ENCODE results near the gene EXD3.

Gene EXD3

DNA sequence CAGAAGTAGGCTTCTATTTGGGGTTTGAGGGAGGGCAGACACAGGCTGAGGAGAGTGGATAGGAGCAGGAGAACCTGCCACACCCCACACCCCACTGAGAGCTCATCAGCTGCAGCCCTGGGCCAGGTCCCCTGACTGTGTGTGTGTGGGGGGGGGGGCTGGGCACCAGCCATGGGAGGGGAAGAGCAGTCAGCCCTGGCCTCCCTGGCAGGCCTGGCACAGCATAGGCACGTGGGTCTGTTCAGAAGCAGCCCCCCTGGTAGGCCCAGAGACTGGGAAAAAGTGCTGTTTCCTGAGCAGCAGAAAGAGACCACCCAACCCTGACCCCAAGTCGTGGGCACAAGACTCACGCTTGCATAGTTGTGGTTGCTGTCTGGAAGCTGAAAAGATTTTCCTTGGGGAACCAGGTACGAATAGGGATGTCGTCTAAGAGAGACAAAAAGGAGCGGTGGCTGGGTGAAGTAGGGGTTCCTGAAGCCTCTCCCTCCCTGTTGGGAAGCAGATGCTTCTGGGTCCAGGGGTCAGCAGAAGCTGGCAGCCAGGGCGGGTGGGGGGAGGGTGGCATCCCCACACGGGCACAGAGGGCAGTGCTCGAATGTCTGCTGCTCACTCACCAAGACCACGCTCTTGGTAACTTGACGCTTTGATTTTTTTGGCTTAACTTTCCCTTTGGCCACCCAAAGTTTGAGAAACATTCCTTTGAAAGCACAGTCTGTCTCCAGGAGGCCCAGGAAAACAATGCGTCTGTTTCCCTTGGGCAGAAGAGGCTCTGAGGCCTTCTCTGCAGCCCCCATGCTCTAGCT lies 33.3 kb upstream of the EXD3 start:
- Histone ChIP-seq H3K27me3 (replicated peaks; ENCODE audit: insufficient read depth, low read length) (no peaks in the 10 kb centered on the region), H4K20me1 (ENCODE audit: insufficient read depth, low read length) (no peaks in the 10 kb centered on the region), H3F3A (ENCODE audit: insufficient read depth, low read length) (no peaks in the 10 kb centered on the region), H3K4me3 (ENCODE audit: low read length) (no peak overlapping the region), H3K9me2 (replicated peaks; ENCODE audit: insufficient read depth, low read length) (no peaks in the 10 kb centered on the region), H3K4me2 (ENCODE audit: low read depth, low read length) (no peak overlapping the region), H3K79me2 (ENCODE audit: low read length) (peaks cover 5% of the 10 kb centered on the region; the same call in 1 of the 2 replicates), H3K36me3 (replicated peaks; ENCODE audit: insufficient read depth, low read length) (no peaks in the 10 kb centered on the region; the same call in 1 of the 2 replicates), H3K9me3 (replicated peaks; ENCODE audit: insufficient read depth, low read length) (no peaks in the 10 kb centered on the region), H2AFZ (ENCODE audit: low read length) (no peak overlapping the region), H3K9ac (ENCODE audit: low read length) (no peak overlapping the region), H3K4me1 (ENCODE audit: low read length) (peaks cover 12% of the 10 kb centered on the region; the same call in 1 of the 2 replicates), H3K27ac (ENCODE audit: low read length) (no peak overlapping the region)
- DNase-seq, result no peak
- TF ChIP-seq EZH2phosphoT487 (IDR thresholded peaks at IDR 0.05; ENCODE audit: low read length) (no peak), EZH2 (optimal IDR thresholded peaks at IDR 0.05; ENCODE audit: low read depth, low read length) (no peak)
- TF ChIP-seq, protein P1, sequence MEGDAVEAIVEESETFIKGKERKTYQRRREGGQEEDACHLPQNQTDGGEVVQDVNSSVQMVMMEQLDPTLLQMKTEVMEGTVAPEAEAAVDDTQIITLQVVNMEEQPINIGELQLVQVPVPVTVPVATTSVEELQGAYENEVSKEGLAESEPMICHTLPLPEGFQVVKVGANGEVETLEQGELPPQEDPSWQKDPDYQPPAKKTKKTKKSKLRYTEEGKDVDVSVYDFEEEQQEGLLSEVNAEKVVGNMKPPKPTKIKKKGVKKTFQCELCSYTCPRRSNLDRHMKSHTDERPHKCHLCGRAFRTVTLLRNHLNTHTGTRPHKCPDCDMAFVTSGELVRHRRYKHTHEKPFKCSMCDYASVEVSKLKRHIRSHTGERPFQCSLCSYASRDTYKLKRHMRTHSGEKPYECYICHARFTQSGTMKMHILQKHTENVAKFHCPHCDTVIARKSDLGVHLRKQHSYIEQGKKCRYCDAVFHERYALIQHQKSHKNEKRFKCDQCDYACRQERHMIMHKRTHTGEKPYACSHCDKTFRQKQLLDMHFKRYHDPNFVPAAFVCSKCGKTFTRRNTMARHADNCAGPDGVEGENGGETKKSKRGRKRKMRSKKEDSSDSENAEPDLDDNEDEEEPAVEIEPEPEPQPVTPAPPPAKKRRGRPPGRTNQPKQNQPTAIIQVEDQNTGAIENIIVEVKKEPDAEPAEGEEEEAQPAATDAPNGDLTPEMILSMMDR (IDR thresholded peaks at IDR 0.05; ENCODE audit: low read length), result no peak

DNA sequence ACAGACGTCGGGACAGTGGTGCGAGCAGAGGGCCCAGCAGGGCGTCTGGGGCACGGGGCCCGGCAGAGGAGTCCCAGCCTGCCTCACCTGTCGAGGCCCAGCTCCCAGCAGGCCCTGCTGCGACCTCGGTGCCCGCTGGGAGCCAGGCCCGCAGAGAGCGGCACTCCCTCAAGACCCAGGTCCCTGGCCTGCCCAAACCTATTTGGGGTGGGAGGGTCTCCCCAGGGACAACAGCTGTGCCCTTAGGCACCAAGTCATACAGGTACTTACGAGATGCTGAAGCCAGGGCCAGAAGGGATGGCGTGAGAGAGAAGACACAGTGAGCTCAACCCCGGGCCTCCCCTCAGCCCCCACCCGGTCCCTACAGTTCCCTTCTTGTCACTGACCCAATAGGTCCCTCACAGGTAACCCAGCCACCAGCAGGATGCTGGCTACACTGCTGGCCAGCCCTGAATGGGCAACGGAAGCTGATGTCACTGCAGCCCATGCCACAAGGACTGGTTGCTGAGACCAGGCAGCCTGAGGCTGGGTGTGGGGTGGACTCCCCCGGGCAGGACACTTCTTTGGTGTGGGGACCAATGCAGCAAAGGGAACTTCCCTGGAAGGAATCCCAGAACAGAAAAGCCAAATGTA lies 32.5 kb upstream of the EXD3 start:
- no peaks in the 10 kb centered on the region for H3K9me3 ChIP-seq (replicated peaks; ENCODE audit: insufficient read depth, low read length)
- peaks cover 5% of the 10 kb centered on the region; the same call in 1 of the 2 replicates for H3K79me2 ChIP-seq (ENCODE audit: low read length)
- no peaks in the 10 kb centered on the region; the same call in 1 of the 2 replicates for H3K36me3 ChIP-seq (replicated peaks; ENCODE audit: insufficient read depth, low read length)
- H3K27ac ChIP-seq (ENCODE audit: low read length), result no peak overlapping the region
- H3F3A ChIP-seq (ENCODE audit: insufficient read depth, low read length), result no peaks in the 10 kb centered on the region
- H3K27me3 ChIP-seq (replicated peaks; ENCODE audit: insufficient read depth, low read length), result no peaks in the 10 kb centered on the region
- no peak overlapping the region for H3K4me3 ChIP-seq (ENCODE audit: low read length)
- H3K4me1 ChIP-seq (ENCODE audit: low read length), result peaks cover 12% of the 10 kb centered on the region; the same call in 1 of the 2 replicates
- no peak for DNase-seq
- H3K4me2 ChIP-seq (ENCODE audit: low read depth, low read length), result no peak overlapping the region
- no peak overlapping the region for H3K9ac ChIP-seq (ENCODE audit: low read length)
- H4K20me1 ChIP-seq (ENCODE audit: insufficient read depth, low read length), result no peaks in the 10 kb centered on the region
- no peak overlapping the region for H2AFZ ChIP-seq (ENCODE audit: low read length)
- TF ChIP-seq EZH2 (optimal IDR thresholded peaks at IDR 0.05; ENCODE audit: low read depth, low read length) (no peak), EZH2phosphoT487 (IDR thresholded peaks at IDR 0.05; ENCODE audit: low read length) (no peak)
- TF ChIP-seq, protein P1 (IDR thresholded peaks at IDR 0.05; ENCODE audit: low read length), result no peak
- no peaks in the 10 kb centered on the region for H3K9me2 ChIP-seq (replicated peaks; ENCODE audit: insufficient read depth, low read length)

DNA sequence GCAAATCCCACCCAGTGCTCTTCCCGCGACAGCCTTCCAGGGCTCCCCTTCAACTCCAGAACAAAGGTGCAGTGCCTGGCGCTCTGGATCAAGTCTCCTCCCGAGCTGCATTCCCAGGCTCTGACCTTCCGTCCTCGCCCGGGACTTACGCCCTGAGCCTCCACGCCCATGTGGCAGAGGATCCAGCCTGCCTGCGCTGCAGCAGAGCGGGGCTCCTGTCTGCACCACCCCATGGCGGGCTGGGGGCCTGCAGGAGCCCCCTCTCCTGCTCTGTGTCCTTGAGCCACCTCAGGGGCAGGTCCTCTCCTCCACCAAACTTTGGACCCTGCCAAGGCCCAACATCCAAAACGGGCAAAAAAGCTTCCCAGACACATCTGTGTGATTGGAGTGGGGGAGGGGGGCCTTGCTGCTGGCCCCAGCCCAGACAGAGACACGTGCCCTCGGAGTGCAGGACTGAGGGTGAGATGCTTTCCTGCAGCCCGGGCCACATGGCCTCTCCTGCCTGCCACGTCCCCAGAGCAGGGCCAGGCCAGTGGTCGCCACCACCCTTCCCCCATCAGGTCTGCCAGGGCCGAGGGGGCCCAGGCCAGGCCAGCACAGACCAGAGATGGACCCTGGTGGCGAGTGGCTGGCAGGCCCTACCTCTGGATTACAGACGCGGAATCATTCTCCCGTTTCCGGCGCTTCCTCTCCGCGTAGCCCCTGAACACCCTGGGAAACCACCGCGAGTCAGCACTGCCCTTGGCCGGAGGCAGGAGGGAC lies 31.8 kb upstream of the EXD3 start:
- Histone ChIP-seq H3K79me2 (ENCODE audit: low read length) (peaks cover 5% of the 10 kb centered on the region; the same call in 1 of the 2 replicates), H3K4me2 (ENCODE audit: low read depth, low read length) (peak overlapping the region; percentile 90), H3K4me1 (ENCODE audit: low read length) (peaks cover 11% of the 10 kb centered on the region; the same call in 1 of the 2 replicates), H2AFZ (ENCODE audit: low read length) (peak overlapping the region; percentile 81), H3K9me2 (replicated peaks; ENCODE audit: insufficient read depth, low read length) (no peaks in the 10 kb centered on the region), H4K20me1 (ENCODE audit: insufficient read depth, low read length) (no peaks in the 10 kb centered on the region), H3K27me3 (replicated peaks; ENCODE audit: insufficient read depth, low read length) (no peaks in the 10 kb centered on the region), H3K9ac (ENCODE audit: low read length) (peak overlapping the region; percentile 52; the same call in 1 of the 2 replicates), H3K4me3 (ENCODE audit: low read length) (peak overlapping the region; percentile 61), H3K27ac (ENCODE audit: low read length) (no peak overlapping the region), H3F3A (ENCODE audit: insufficient read depth, low read length) (no peaks in the 10 kb centered on the region), H3K36me3 (replicated peaks; ENCODE audit: insufficient read depth, low read length) (no peaks in the 10 kb centered on the region; the same call in 1 of the 2 replicates), H3K9me3 (replicated peaks; ENCODE audit: insufficient read depth, low read length) (no peaks in the 10 kb centered on the region)
- DNase-seq, result no peak
- TF ChIP-seq EZH2phosphoT487 (IDR thresholded peaks at IDR 0.05; ENCODE audit: low read length), result no peak
- TF ChIP-seq, protein P1 (IDR thresholded peaks at IDR 0.05; ENCODE audit: low read length), result no peak
- no peak for TF ChIP-seq EZH2 (optimal IDR thresholded peaks at IDR 0.05; ENCODE audit: low read depth, low read length)
